NCI-H510A (cell line): ENCODE measurements around the gene EMP3.

ENCODE experiments used
- DNase-seq: peaks from one replicate; lab custom pipeline; 2025; lab: John Stamatoyannopoulos, UW

EMP3 gene

GRCh38 chr19:48379058-48379457 lies 53.7 kb downstream of the EMP3 start:
- no peak for DNase-seq
